Measurements from ENCODE around the gene PDE6B. TPM values are rescaled to one million over a fixed set of nuclear protein-coding genes. Genes with fewer than 3 reads are reported as not detected.

Gene PDE6B
- total and polyA plus RNA-seq, 4 donors: 2.7 to 24.6 (median 12.0) TPM

DNA sequence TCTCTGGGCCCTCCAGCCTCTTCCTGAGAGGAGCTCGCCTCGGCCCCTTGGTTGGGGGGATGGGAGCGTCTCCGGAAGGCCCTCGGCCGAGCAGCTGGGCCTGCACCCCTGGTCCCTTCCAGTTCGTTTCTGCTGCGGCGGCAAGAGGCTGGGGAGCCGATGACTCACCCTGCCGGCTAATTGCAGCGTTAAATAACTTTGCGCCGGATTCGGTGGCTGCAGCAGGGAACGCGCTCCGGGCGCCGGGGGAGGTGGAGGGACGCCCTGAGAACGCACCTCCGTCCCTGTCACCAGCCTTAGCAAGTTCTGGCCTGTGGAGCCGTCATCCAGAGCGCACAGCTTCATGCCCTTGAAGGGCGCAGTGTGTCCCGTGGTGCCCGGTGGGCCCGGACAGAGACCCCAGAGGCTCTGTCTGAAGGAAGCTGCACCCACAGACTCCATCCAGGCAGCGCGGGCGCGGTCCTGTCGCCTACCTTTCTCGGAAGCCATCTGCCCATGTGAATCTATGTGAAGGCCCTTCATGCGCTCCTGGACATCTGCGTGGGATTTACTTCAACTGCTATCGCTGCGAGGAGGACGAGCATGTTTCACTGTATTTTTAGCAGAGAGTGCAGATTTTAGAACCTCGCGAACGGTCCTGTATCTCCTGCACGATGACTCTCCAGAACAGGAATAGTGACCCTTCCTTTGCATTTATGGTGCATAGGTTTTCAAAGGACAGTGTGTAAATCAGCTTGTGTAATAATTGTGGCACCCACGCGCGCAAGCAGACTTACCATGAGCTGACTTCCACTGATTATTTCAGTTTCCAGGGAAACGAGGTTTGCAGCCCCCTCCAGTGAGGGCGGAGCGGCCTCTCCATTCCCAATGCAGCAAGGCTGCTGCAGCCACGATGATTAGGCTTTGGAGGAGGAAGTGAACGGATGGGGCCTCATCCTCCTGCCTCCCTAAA lies 47.6 kb upstream of the PDE6B start:
- Histone ChIP-seq H3K4me3 (no peak overlapping the region), H3K36me3 (ENCODE audit: control insufficient read depth in 4 of 4, insufficient read depth in 4 of 4, low read length in 4 of 4) (no peaks in the 10 kb centered on the region), H3K9ac (ENCODE audit: insufficient read depth in 1 of 2, low read length in 2 of 2) (no peak overlapping the region), H3K27ac (ENCODE audit: low read depth in 1 of 2, low read length in 1 of 2) (no peak overlapping the region), H3K9me3 (ENCODE audit: control insufficient read depth in 4 of 4, insufficient read depth in 3 of 4, low read length in 3 of 4) (peaks cover 0 to 16% (median 0%) of the 10 kb centered on the region in 4 donors), H3K27me3 (ENCODE audit: control insufficient read depth in 3 of 3, insufficient read depth in 3 of 3, low read length in 2 of 3) (peaks cover 28 to 72% (median 47%) of the 10 kb centered on the region in 3 donors), H3K4me1 (ENCODE audit: control insufficient read depth in 5 of 5, insufficient read depth in 5 of 5, low read length in 5 of 5) (peaks cover 0 to 14% (median 0%) of the 10 kb centered on the region in 5 donors)
- TF ChIP-seq, protein P1, sequence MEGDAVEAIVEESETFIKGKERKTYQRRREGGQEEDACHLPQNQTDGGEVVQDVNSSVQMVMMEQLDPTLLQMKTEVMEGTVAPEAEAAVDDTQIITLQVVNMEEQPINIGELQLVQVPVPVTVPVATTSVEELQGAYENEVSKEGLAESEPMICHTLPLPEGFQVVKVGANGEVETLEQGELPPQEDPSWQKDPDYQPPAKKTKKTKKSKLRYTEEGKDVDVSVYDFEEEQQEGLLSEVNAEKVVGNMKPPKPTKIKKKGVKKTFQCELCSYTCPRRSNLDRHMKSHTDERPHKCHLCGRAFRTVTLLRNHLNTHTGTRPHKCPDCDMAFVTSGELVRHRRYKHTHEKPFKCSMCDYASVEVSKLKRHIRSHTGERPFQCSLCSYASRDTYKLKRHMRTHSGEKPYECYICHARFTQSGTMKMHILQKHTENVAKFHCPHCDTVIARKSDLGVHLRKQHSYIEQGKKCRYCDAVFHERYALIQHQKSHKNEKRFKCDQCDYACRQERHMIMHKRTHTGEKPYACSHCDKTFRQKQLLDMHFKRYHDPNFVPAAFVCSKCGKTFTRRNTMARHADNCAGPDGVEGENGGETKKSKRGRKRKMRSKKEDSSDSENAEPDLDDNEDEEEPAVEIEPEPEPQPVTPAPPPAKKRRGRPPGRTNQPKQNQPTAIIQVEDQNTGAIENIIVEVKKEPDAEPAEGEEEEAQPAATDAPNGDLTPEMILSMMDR (IDR thresholded peaks at IDR 0.05; ENCODE audit: control extremely low read depth, extremely low read depth): no peak
- WGBS, 2 donors: 3% methylated on average over 51 to 52 of the region's 52 CpGs
- ATAC-seq (ENCODE audit: insufficient read depth, low FRiP score): no peak
- DNase-seq: no peak

DNA sequence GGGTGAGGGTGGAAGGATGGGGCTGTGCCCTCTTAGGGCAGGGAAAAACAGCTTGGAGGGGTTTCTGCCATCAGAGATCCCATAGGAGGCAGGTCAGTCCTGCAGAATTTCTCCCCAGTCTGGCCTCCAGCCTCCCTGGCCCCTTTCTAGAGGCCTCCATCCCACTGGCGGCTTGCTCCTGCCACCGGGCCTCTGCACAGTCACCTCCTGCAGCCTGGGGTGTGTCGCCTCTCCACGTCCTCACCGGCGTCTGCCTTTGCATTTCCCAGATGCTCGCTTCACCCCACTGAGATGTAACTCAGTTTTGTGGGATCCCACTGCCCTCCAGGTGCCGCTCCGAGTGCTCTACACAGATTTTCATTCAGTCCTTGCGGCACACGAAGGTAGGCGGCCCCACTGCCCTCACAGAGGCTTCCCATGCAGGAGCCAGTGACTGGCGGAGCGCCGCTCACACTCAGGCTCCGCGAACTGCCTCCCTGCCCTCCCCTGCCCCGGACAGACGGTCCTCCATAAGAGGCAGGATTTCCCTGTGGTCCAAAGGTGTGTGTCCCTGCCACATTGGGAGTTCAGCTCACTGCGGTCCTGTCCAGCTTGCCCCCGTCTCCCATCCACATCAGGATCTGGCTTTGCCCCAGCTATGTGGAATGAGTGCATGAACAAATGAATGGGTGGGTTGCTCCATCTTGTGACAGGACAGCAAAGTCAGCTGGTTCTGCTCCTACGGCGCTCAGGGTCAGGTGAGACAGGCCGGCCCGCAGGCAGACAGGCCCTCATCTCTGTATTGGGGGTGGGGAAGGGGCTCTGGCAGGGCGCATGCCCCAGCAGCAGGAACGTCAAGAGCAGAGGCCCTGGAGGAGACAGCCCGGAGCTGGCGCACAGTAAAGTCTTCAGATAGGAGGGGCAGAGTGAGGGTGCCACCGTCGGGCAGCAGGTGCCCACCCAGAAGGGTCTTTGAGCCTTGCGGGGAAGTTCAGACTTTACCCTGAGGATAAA lies 46.6 kb upstream of the PDE6B start:
- H3K27me3 ChIP-seq (ENCODE audit: control insufficient read depth in 3 of 3, insufficient read depth in 3 of 3, low read length in 2 of 3): peaks cover 19 to 63% (median 39%) of the 10 kb centered on the region in 3 donors
- ATAC-seq (ENCODE audit: insufficient read depth, low FRiP score) (no peak), DNase-seq (no peak)
- TF ChIP-seq, protein P1 (IDR thresholded peaks at IDR 0.05; ENCODE audit: control extremely low read depth, extremely low read depth): no peak
- no peaks in the 10 kb centered on the region for H3K36me3 ChIP-seq (ENCODE audit: control insufficient read depth in 4 of 4, insufficient read depth in 4 of 4, low read length in 4 of 4)
- no peak overlapping the region for H3K9ac ChIP-seq (ENCODE audit: insufficient read depth in 1 of 2, low read length in 2 of 2)
- H3K27ac ChIP-seq (ENCODE audit: low read depth in 1 of 2, low read length in 1 of 2): no peak overlapping the region
- peaks cover 0 to 10% (median 1%) of the 10 kb centered on the region in 4 donors for H3K9me3 ChIP-seq (ENCODE audit: control insufficient read depth in 4 of 4, insufficient read depth in 3 of 4, low read length in 3 of 4)
- H3K4me1 ChIP-seq (ENCODE audit: control insufficient read depth in 5 of 5, insufficient read depth in 5 of 5, low read length in 5 of 5): peaks cover 0 to 14% (median 0%) of the 10 kb centered on the region in 5 donors
- H3K4me3 ChIP-seq: no peak overlapping the region
- 17 to 29% methylated on average over 32 of the region's 32 CpGs for WGBS, 2 donors

DNA sequence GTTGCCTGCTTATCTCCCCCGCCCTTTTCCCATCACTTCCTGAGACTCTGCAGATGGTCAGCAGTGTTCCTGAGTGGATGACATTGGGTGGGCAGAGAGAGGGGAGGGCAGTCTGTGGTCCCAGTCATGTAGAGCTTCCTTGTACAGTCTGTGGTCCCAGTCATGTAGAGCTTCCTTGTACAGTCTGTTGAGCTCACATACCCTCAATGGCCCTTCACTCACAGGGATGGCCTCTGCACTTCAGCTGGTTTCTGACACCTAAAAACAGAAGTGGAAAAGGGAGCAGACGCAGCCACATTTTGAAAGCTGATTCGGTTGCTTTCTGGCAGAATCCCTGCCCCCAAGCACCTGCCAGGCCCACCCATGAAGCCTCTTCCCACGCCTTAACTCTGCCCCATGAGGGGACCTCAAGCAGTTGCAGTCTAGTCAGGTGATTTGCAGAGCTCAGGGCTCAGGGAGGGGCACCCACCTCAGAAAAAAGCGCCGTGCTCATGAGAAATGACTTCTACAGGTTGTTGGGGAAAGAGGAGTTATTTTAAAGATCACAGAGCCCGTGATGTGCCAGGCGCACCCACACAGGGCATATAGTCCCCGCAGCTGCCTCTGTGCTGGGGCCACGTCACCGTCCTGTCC lies 45.7 kb upstream of the PDE6B start:
- TF ChIP-seq, protein P1 (IDR thresholded peaks at IDR 0.05; ENCODE audit: control extremely low read depth, extremely low read depth): no peak
- Histone ChIP-seq H3K27me3 (ENCODE audit: control insufficient read depth in 3 of 3, insufficient read depth in 3 of 3, low read length in 2 of 3) (peaks cover 19 to 55% (median 31%) of the 10 kb centered on the region in 3 donors), H3K9ac (ENCODE audit: insufficient read depth in 1 of 2, low read length in 2 of 2) (no peak overlapping the region), H3K9me3 (ENCODE audit: control insufficient read depth in 4 of 4, insufficient read depth in 3 of 4, low read length in 3 of 4) (peaks cover 0 to 10% (median 2%) of the 10 kb centered on the region in 4 donors), H3K27ac (ENCODE audit: low read depth in 1 of 2, low read length in 1 of 2) (no peak overlapping the region), H3K4me1 (ENCODE audit: control insufficient read depth in 5 of 5, insufficient read depth in 5 of 5, low read length in 5 of 5) (peaks cover 0 to 13% (median 0%) of the 10 kb centered on the region in 5 donors), H3K36me3 (ENCODE audit: control insufficient read depth in 4 of 4, insufficient read depth in 4 of 4, low read length in 4 of 4) (no peaks in the 10 kb centered on the region), H3K4me3 (no peak overlapping the region)
- no peak for ATAC-seq (ENCODE audit: insufficient read depth, low FRiP score)
- 32 to 33% methylated on average over 11 of the region's 11 CpGs for WGBS, 2 donors
- DNase-seq: no peak
